HUES64 (cell line): ENCODE measurements around the gene SCGB1C1.
A peak's percentile ranks its signal among the peaks of the same experiment; 100 is the strongest.

Source experiments
- H3K27ac ChIP-seq: 2 replicates; pipeline ENCODE4 v1.7.0; 2013; ENCODE audit warnings: low read depth, low read length, inconsistent platforms
- H3K27me3 ChIP-seq: 2 replicates; pipeline ENCODE4 v1.6.1; 2013; ENCODE audit warnings: mild to moderate bottlenecking, low read length; ENCODE audit not compliant: insufficient read depth
- H3K36me3 ChIP-seq: 2 replicates; pipeline ENCODE4 v1.6.1; 2013; ENCODE audit warnings: mild to moderate bottlenecking, low read length; ENCODE audit not compliant: insufficient read depth
- H3K4me1 ChIP-seq: 2 replicates; pipeline ENCODE4 v1.6.1; 2013; ENCODE audit warnings: mild to moderate bottlenecking, low read length, moderate library complexity; ENCODE audit not compliant: insufficient read depth
- H3K4me3 ChIP-seq: 2 replicates; pipeline ENCODE4 v1.5.1; 2013; ENCODE audit warnings: mild to moderate bottlenecking, low read length, moderate library complexity
- H3K9ac ChIP-seq: 2 replicates; pipeline ENCODE4 v1.6.1; 2013; ENCODE audit warnings: mild to moderate bottlenecking, low read depth, low read length
- H3K9me3 ChIP-seq: 2 replicates; pipeline ENCODE4 v1.6.1; 2013; ENCODE audit warnings: low read depth, low read length; ENCODE audit not compliant: insufficient read depth
- WGBS: fragments of 150-250, 120-280 bp; methylation state at CpG from one replicate; pipeline ENCODE4 v1.1.7; 2013; ENCODE audit warnings: missing lambda C conversion rate; 5-methylcytosine and 5-hydroxymethylcytosine counted together

The SCGB1C1 gene

GRCh38 chr11:223026-223789 is 30.3 kb downstream of the SCGB1C1 start:
- no peak overlapping the region for H3K9ac ChIP-seq

GRCh38 chr11:223884-224283 is 31.0 kb downstream of the SCGB1C1 start:
- WGBS: 93% methylated on average over 9 of the region's 9 CpGs
- Histone ChIP-seq H3K9ac (no peak overlapping the region), H3K9me3 (no peaks in the 10 kb centered on the region), H3K27me3 (no peaks in the 10 kb centered on the region), H3K4me3 (no peak overlapping the region), H3K36me3 (no peaks in the 10 kb centered on the region), H3K4me1 (no peaks in the 10 kb centered on the region), H3K27ac (no peak overlapping the region)

More at GRCh38 chr11:223026-223789, 30.3 kb downstream of the SCGB1C1 start:
- H3K27ac ChIP-seq: no peak overlapping the region
- H3K27me3 ChIP-seq: no peaks in the 10 kb centered on the region
- H3K9me3 ChIP-seq: no peaks in the 10 kb centered on the region
- peaks cover 4% of the 10 kb centered on the region for H3K36me3 ChIP-seq
- H3K4me1 ChIP-seq: no peaks in the 10 kb centered on the region
- 88% methylated on average over 16 of the region's 16 CpGs for WGBS
- no peak overlapping the region for H3K4me3 ChIP-seq

- Histone ChIP-seq H3K4me3 (no peak overlapping the region), H3K9ac (no peak overlapping the region), H3K9me3 (no peaks in the 10 kb centered on the region), H3K27ac (no peak overlapping the region), H3K27me3 (no peaks in the 10 kb centered on the region), H3K36me3 (no peaks in the 10 kb centered on the region), H3K4me1 (no peaks in the 10 kb centered on the region)
- 95% methylated on average over 7 of the region's 7 CpGs for WGBS
Observed at GRCh38 chr11:224424-224823, 31.5 kb downstream of the SCGB1C1 start.

- Histone ChIP-seq H3K27me3 (no peaks in the 10 kb centered on the region), H3K9me3 (no peaks in the 10 kb centered on the region), H3K4me3 (no peak overlapping the region), H3K9ac (no peak overlapping the region), H3K27ac (no peak overlapping the region), H3K4me1 (no peaks in the 10 kb centered on the region), H3K36me3 (no peaks in the 10 kb centered on the region)
- WGBS: 94% methylated on average over 10 of the region's 10 CpGs
Observed at GRCh38 chr11:225734-226453, 33.0 kb downstream of the SCGB1C1 start.

GRCh38 chr11:227824-228379 is 35.0 kb downstream of the SCGB1C1 start:
- Histone ChIP-seq H3K36me3 (peaks cover 4% of the 10 kb centered on the region; the same call in 1 of the 2 replicates), H3K27ac (no peak overlapping the region), H3K9ac (no peak overlapping the region), H3K4me3 (no peak overlapping the region), H3K9me3 (no peaks in the 10 kb centered on the region), H3K4me1 (no peaks in the 10 kb centered on the region), H3K27me3 (no peaks in the 10 kb centered on the region)
- 88% methylated on average over 5 of the region's 6 CpGs for WGBS

- Histone ChIP-seq H3K4me3 (no peak overlapping the region), H3K9me3 (no peaks in the 10 kb centered on the region), H3K9ac (no peak overlapping the region; the same call in 1 of the 2 replicates), H3K36me3 (peaks cover 4% of the 10 kb centered on the region; the same call in 1 of the 2 replicates), H3K27ac (no peak overlapping the region), H3K4me1 (no peaks in the 10 kb centered on the region), H3K27me3 (no peaks in the 10 kb centered on the region)
- 95% methylated on average over 10 of the region's 10 CpGs for WGBS
Observed at GRCh38 chr11:230431-230830, 37.6 kb downstream of the SCGB1C1 start.

GRCh38 chr11:232783-233565 is 40.1 kb downstream of the SCGB1C1 start:
- H3K27ac ChIP-seq: no peak overlapping the region
- WGBS: 92% methylated on average over 20 of the region's 20 CpGs

GRCh38 chr11:235180-235579 is 42.3 kb downstream of the SCGB1C1 start:
- H3K4me3 ChIP-seq: peak overlapping the region; percentile 90
- WGBS: 88% methylated on average over 8 of the region's 8 CpGs
- peaks cover 18% of the 10 kb centered on the region for H3K36me3 ChIP-seq
- no peak overlapping the region for H3K27ac ChIP-seq
- H3K27me3 ChIP-seq: no peaks in the 10 kb centered on the region
- H3K4me1 ChIP-seq: 0 out of 2 replicates have a peak, but pooled peaks cover 6% of the 10 kb centered on the region
- peak overlapping the region; percentile 92; the same call in 1 of the 2 replicates for H3K9ac ChIP-seq
- no peaks in the 10 kb centered on the region for H3K9me3 ChIP-seq

More at GRCh38 chr11:232783-233565, 40.1 kb downstream of the SCGB1C1 start:
- Histone ChIP-seq H3K4me1 (0 out of 2 replicates have a peak, but pooled peaks cover 4% of the 10 kb centered on the region), H3K9ac (no peak overlapping the region), H3K27me3 (no peaks in the 10 kb centered on the region), H3K4me3 (no peak overlapping the region), H3K9me3 (no peaks in the 10 kb centered on the region), H3K36me3 (peaks cover 4% of the 10 kb centered on the region; the same call in 1 of the 2 replicates)

GRCh38 chr11:235609-235996 is 42.7 kb downstream of the SCGB1C1 start:
- H3K9ac ChIP-seq: peak overlapping the region; percentile 92
- peaks cover 22% of the 10 kb centered on the region for H3K36me3 ChIP-seq
- no peaks in the 10 kb centered on the region for H3K9me3 ChIP-seq
- H3K27me3 ChIP-seq: no peaks in the 10 kb centered on the region
- H3K27ac ChIP-seq: peak overlapping the region; percentile 64; the same call in 1 of the 2 replicates
- H3K4me3 ChIP-seq: peak overlapping the region; percentile 90
- WGBS: 18% methylated on average over 13 of the region's 13 CpGs
- H3K4me1 ChIP-seq: 0 out of 2 replicates have a peak, but pooled peaks cover 6% of the 10 kb centered on the region

- under 1% methylated on average over 66 of the region's 70 CpGs for WGBS
- H3K4me1 ChIP-seq: 0 out of 2 replicates have a peak, but pooled peaks cover 6% of the 10 kb centered on the region
- H3K9me3 ChIP-seq: no peaks in the 10 kb centered on the region
- H3K27me3 ChIP-seq: no peaks in the 10 kb centered on the region
- peak within 1 kb of the TSS; percentile 80 for H3K27ac ChIP-seq
- peak within 1 kb of the TSS; percentile 90 for H3K4me3 ChIP-seq
- H3K9ac ChIP-seq: peak within 1 kb of the TSS; percentile 92
- H3K36me3 ChIP-seq: peaks cover 27% of the 10 kb centered on the region
Observed at GRCh38 chr11:235997-236773, 43.3 kb downstream of the SCGB1C1 start, which contains the start of gene SIRT3. Gene SIRT3, minus strand, starts transcription at chr11:236342. Its CDS starts 14 bp downstream, at chr11:236328.
